Activated CD4-positive, alpha-beta T cell treated with anti-CD3 and anti-CD28 coated beads for 36 hours (primary cell): ENCODE measurements around the gene LMO2. TPM values are rescaled to one million over a fixed set of nuclear protein-coding genes. Genes with fewer than 3 reads are reported as not detected.
"Not testable (repeated sequence)": the region's sequence is repeated elsewhere in the genome, so short reads cannot be mapped to it uniquely, and the experiment has no call there.

ENCODE experiments used
- ATAC-seq: fragments of 200-7000 bp; cut with Tn5 transposase; one replicate; pipeline ENCODE4 v1.10.0; 2021; ENCODE audit warnings: mild to moderate bottlenecking, moderate library complexity
- CTCF ChIA-PET: fragments of 350-600 bp; sonication (Branson Sonifier 250); formaldehyde crosslinking; loops from one replicate; lab custom pipeline; 2021; ENCODE audit warnings: antibody characterized with exemption; lab: Charles Lee
- POLR2A ChIA-PET: fragments of 350-600 bp; sonication (Branson Sonifier 250); formaldehyde crosslinking; loops from one replicate; lab custom pipeline; 2021; ENCODE audit warnings: antibody characterized with exemption, inconsistent platforms; lab: Charles Lee
- DNase-seq: peaks from one replicate; pipeline ENCODE4 v3.0.0-alpha.2; 2020
- H3K27ac Mint-ChIP-seq: one replicate; pipeline ENCODE4 v1.8.0; 2021; ENCODE audit warnings: mixed read lengths
- H3K27me3 Mint-ChIP-seq: one replicate; pipeline ENCODE4 v1.8.0; 2021; ENCODE audit warnings: mixed read lengths
- H3K36me3 Mint-ChIP-seq: one replicate; pipeline ENCODE4 v1.8.0; 2021; ENCODE audit warnings: low read depth, mixed read lengths
- H3K4me1 Mint-ChIP-seq: one replicate; pipeline ENCODE4 v1.8.0; 2021; ENCODE audit warnings: mixed read lengths
- H3K4me3 Mint-ChIP-seq: one replicate; pipeline ENCODE4 v1.8.0; 2021; ENCODE audit warnings: mild to moderate bottlenecking, moderate library complexity, mixed read lengths
- H3K9me3 Mint-ChIP-seq: one replicate; pipeline ENCODE4 v1.8.0; 2021; ENCODE audit warnings: low read depth, mixed read lengths
- intact Hi-C, 2 experiments: fragments of 100-400 bp; cut with DNase I in 1 of 2; cut with micrococcal nuclease in 1 of 2; formaldehyde crosslinking; loops; one replicate each; pipeline versions ENCODE4 v1.14.2 to v1.15.1; 2022 to 2024; cut with DNase I, micrococcal nuclease
- total RNA-seq, 2 experiments: library from RNA; stranded (reverse); gene quantifications; one replicate each; pipeline ENCODE4 v1.2.3, GENCODE V29; 2021

The LMO2 gene
- total RNA-seq, 2 experiments from 2014 or later, result not detected

- POLR2A ChIA-PET, result no interaction called here
- intact Hi-C loops, result no loop called here
These were observed 38.6 kb upstream of the LMO2 start for GRCh38 chr11:33930317-33931021.

GRCh38 chr11:33928564-33928963, 36.7 kb upstream of the LMO2 start:
- H3K36me3 Mint-ChIP-seq, result no peaks in the 10 kb centered on the region
- DNase-seq (no peak), ATAC-seq (no peak)
- CTCF ChIA-PET, result no interaction called here
- POLR2A ChIA-PET, result interaction anchor here (0.6 kb wide), 1 partner anchor 32 kb away, joined by 3 read pairs; no protein-coding TSS in a partner anchor
- H3K4me1 Mint-ChIP-seq, result no peaks in the 10 kb centered on the region
- no peak overlapping the region for H3K27ac Mint-ChIP-seq
- intact Hi-C loops, result no loop called here
- H3K9me3 Mint-ChIP-seq, result peaks cover 11% of the 10 kb centered on the region
- H3K4me3 Mint-ChIP-seq, result no peak overlapping the region
- H3K27me3 Mint-ChIP-seq, result peaks cover 22% of the 10 kb centered on the region

More at GRCh38 chr11:33930317-33931021, 38.6 kb upstream of the LMO2 start:
- Mint-ChIP-seq H3K4me3 (no peak overlapping the region), H3K27ac (no peak overlapping the region), H3K36me3 (no peaks in the 10 kb centered on the region), H3K4me1 (no peaks in the 10 kb centered on the region), H3K27me3 (peaks cover 18% of the 10 kb centered on the region), H3K9me3 (peaks cover 11% of the 10 kb centered on the region)
- CTCF ChIA-PET, result interaction anchor here (0.5 to 1.6 kb wide), 4 partner anchors 13 to 470 kb away, joined by 3 to 5 read pairs (median 3); no protein-coding TSS in a partner anchor
- ATAC-seq (no peak), DNase-seq (no peak)

GRCh38 chr11:33926671-33927552, 35.0 kb upstream of the LMO2 start:
- no peak for DNase-seq
- ChIA-PET POLR2A (no interaction called here), CTCF (no interaction called here)
- Mint-ChIP-seq H3K9me3 (peaks cover 3% of the 10 kb centered on the region), H3K36me3 (no peaks in the 10 kb centered on the region), H3K4me1 (no peaks in the 10 kb centered on the region), H3K27ac (no peak overlapping the region), H3K27me3 (peaks cover 28% of the 10 kb centered on the region), H3K4me3 (no peak overlapping the region)
- intact Hi-C loops, result no loop called here
- ATAC-seq, result no peak

GRCh38 chr11:33924341-33924740, 32.5 kb upstream of the LMO2 start:
- no peak overlapping the region for H3K27ac Mint-ChIP-seq
- ATAC-seq, result no peak
- intact Hi-C loops, result no loop called here
- H3K4me3 Mint-ChIP-seq, result no peak overlapping the region
- no peaks in the 10 kb centered on the region for H3K36me3 Mint-ChIP-seq
- peaks cover 40% of the 10 kb centered on the region for H3K27me3 Mint-ChIP-seq
- no peaks in the 10 kb centered on the region for H3K9me3 Mint-ChIP-seq
- no peak for DNase-seq
- ChIA-PET POLR2A (no interaction called here), CTCF (interaction anchor here (0.7 to 1.3 kb wide), 2 partner anchors 16 to 71 kb away, joined by 3 read pairs; no protein-coding TSS in a partner anchor)
- peaks cover 2% of the 10 kb centered on the region for H3K4me1 Mint-ChIP-seq

- Mint-ChIP-seq H3K4me1 (peaks cover 2% of the 10 kb centered on the region), H3K27me3 (peaks cover 37% of the 10 kb centered on the region), H3K9me3 (no peaks in the 10 kb centered on the region), H3K4me3 (no peak overlapping the region), H3K36me3 (no peaks in the 10 kb centered on the region), H3K27ac (no peak overlapping the region)
- CTCF ChIA-PET, result interaction anchor here (1.3 kb wide), 1 partner anchor 17 kb away, joined by 3 read pairs; no protein-coding TSS in a partner anchor
- DNase-seq (no peak), ATAC-seq (no peak)
- POLR2A ChIA-PET, result no interaction called here
- intact Hi-C loops, result no loop called here
These were observed 31.8 kb upstream of the LMO2 start for GRCh38 chr11:33923626-33924025.

- H3K9me3 Mint-ChIP-seq, result no peaks in the 10 kb centered on the region
- H3K27ac Mint-ChIP-seq, result no peak overlapping the region
- intact Hi-C loops, result no loop called here
- no peaks in the 10 kb centered on the region for H3K36me3 Mint-ChIP-seq
- DNase-seq (peak; percentile 25), ATAC-seq (peak; percentile 65)
- H3K4me1 Mint-ChIP-seq, result peaks cover 2% of the 10 kb centered on the region
- ChIA-PET POLR2A (no interaction called here), CTCF (no interaction called here)
- no peak overlapping the region for H3K4me3 Mint-ChIP-seq
- H3K27me3 Mint-ChIP-seq, result peaks cover 40% of the 10 kb centered on the region
These were observed 29.1 kb upstream of the LMO2 start for GRCh38 chr11:33920838-33921613.

- Mint-ChIP-seq H3K36me3 (no peaks in the 10 kb centered on the region), H3K27me3 (peaks cover 45% of the 10 kb centered on the region), H3K9me3 (no peaks in the 10 kb centered on the region), H3K27ac (no peak overlapping the region), H3K4me3 (no peak overlapping the region), H3K4me1 (peaks cover 2% of the 10 kb centered on the region)
- CTCF ChIA-PET, result no interaction called here
- POLR2A ChIA-PET, result no interaction called here
- ATAC-seq (no peak), DNase-seq (no peak)
- intact Hi-C loops, result no loop called here
These were observed 27.8 kb upstream of the LMO2 start for GRCh38 chr11:33919645-33920044.

- H3K4me3 Mint-ChIP-seq, H3K4me1 Mint-ChIP-seq, H3K27ac Mint-ChIP-seq, POLR2A ChIA-PET, intact Hi-C loops, H3K9me3 Mint-ChIP-seq, H3K36me3 Mint-ChIP-seq, ATAC-seq, DNase-seq: not testable (repeated sequence)
- CTCF ChIA-PET, result interaction anchor here (2.0 kb wide), 1 partner anchor 13 kb away, joined by 5 read pairs; no protein-coding TSS in a partner anchor
- peaks cover 44% of the 10 kb centered on the region for H3K27me3 Mint-ChIP-seq
These were observed 25.5 kb upstream of the LMO2 start for GRCh38 chr11:33917402-33917801.

GRCh38 chr11:33916736-33917135, 24.9 kb upstream of the LMO2 start:
- ChIA-PET CTCF (interaction anchor here (2.0 kb wide), 1 partner anchor 13 kb away, joined by 5 read pairs; no protein-coding TSS in a partner anchor), POLR2A (no interaction called here)
- no peak overlapping the region for H3K27ac Mint-ChIP-seq
- no peaks in the 10 kb centered on the region for H3K36me3 Mint-ChIP-seq
- no peak for ATAC-seq
- H3K4me1 Mint-ChIP-seq, result peaks cover 2% of the 10 kb centered on the region
- H3K27me3 Mint-ChIP-seq, result peaks cover 47% of the 10 kb centered on the region
- no peak for DNase-seq
- intact Hi-C loops, result no loop called here
- H3K9me3 Mint-ChIP-seq, result peaks cover 5% of the 10 kb centered on the region
- no peak overlapping the region for H3K4me3 Mint-ChIP-seq

- intact Hi-C loops, result no loop called here
- H3K36me3 Mint-ChIP-seq, result no peaks in the 10 kb centered on the region
- peaks cover 5% of the 10 kb centered on the region for H3K9me3 Mint-ChIP-seq
- H3K4me3 Mint-ChIP-seq, result no peak overlapping the region
- no peaks in the 10 kb centered on the region for H3K4me1 Mint-ChIP-seq
- DNase-seq (no peak), ATAC-seq (no peak)
- H3K27me3 Mint-ChIP-seq, result peaks cover 45% of the 10 kb centered on the region
- no peak overlapping the region for H3K27ac Mint-ChIP-seq
- ChIA-PET CTCF (interaction anchor here (0.8 to 1.7 kb wide), 2 partner anchors 58 to 125 kb away, joined by 3 to 8 read pairs; no protein-coding TSS in a partner anchor), POLR2A (no interaction called here)
These were observed 23.6 kb upstream of the LMO2 start for GRCh38 chr11:33915526-33915925.

- ATAC-seq, result no peak
- intact Hi-C loops, result no loop called here
- ChIA-PET CTCF (interaction anchor here (1.7 kb wide), 1 partner anchor 56 kb away, joined by 8 read pairs; no protein-coding TSS in a partner anchor), POLR2A (no interaction called here)
- Mint-ChIP-seq H3K4me3 (no peak overlapping the region), H3K27ac (no peak overlapping the region), H3K36me3 (no peaks in the 10 kb centered on the region), H3K9me3 (peaks cover 5% of the 10 kb centered on the region), H3K27me3 (peaks cover 47% of the 10 kb centered on the region), H3K4me1 (no peaks in the 10 kb centered on the region)
- no peak for DNase-seq
These were observed 22.1 kb upstream of the LMO2 start for GRCh38 chr11:33913991-33914390.
